ENCODE data around the gene HOOK2. TPM values are rescaled to one million over a fixed set of nuclear protein-coding genes. Genes with fewer than 3 reads are reported as not detected.
A peak's percentile ranks its signal among the peaks of the same experiment; 100 is the strongest.

HOOK2 gene
- total and polyA plus RNA-seq, 2 of the 13 experiments (the other 11 are each of a cell fraction or from before 2014, with no cell fraction given), result 9.2 to 12.9 TPM

DNA sequence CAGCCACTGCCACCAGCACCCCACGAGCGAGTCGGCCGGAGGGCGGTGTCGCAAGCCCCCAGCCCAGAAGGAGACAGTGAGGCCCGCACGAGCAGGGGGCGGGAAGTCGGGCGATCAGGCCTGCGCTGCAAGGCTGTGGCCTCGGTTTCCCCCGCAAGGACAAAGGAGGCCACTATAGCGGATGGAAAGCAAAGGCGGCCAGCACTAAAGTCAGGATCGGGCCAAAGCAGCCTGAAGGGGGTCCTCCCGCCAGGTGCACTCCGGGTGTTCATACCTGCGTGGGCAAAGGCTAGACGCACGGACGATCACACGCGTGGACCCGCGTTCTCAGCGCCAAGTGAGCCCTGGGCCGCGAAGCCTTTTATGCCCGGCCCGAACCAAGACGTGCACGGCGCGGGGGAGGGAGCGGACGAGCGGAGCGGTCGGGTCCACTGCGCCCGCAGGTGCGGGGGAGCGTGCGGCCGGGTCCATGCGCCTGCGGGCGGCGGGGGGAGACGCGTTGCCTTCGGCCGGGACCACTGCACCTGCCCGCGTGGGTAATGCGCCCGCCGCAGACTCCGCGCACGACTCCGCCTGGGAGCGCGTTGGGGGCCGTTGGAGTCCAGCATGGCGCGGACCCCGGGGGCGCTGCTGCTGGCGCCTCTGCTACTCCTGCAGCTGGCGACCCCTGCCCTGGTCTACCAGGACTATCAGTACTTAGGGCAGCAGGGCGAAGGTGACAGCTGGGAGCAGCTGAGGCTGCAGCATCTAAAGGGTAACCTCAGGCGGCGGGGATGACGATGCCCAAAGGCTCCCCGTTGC lies 26.3 kb upstream of the HOOK2 start, which contains the start of the genes PRDX2 and THSD8 (continued):
- TF ChIP-seq NKX3-1 (CRISPR knock-in tag; IDR thresholded peaks at IDR 0.05) (0 out of 2 replicates have a peak, but pooled peaks have one; percentile 68), CSRNP1 (CRISPR knock-in tag; IDR thresholded peaks at IDR 0.05) (peak; percentile 9; the same call in 1 of the 2 replicates), NFE2L1 (CRISPR knock-in tag; IDR thresholded peaks at IDR 0.05; ENCODE audit: borderline replicate concordance) (no peak; the same call in 1 of the 2 replicates), JDP2 (CRISPR knock-in tag; IDR thresholded peaks at IDR 0.05; ENCODE audit: borderline replicate concordance) (no peak; the same call in 1 of the 2 replicates), ZNF737 (CRISPR knock-in tag; IDR thresholded peaks at IDR 0.05; ENCODE audit: borderline replicate concordance) (0 out of 2 replicates have a peak, but pooled peaks have one; percentile 39), HNRNPUL1 (IDR thresholded peaks at IDR 0.05; ENCODE audit: low read depth, low read length) (peak; percentile 58; the same call in 1 of the 2 replicates), ZFP62 (CRISPR knock-in tag; IDR thresholded peaks at IDR 0.05) (peak; percentile 98), MAFG (CRISPR knock-in tag; IDR thresholded peaks at IDR 0.05) (0 out of 2 replicates have a peak, but pooled peaks have one; percentile 54), TMF1 (CRISPR knock-in tag; IDR thresholded peaks at IDR 0.05; ENCODE audit: low read depth) (0 out of 2 replicates have a peak, but pooled peaks have one; percentile 22), BRD4 (CRISPR knock-in tag; IDR thresholded peaks at IDR 0.05) (peak; percentile 41; the same call in 1 of the 2 replicates), ZNF607 (CRISPR knock-in tag; IDR thresholded peaks at IDR 0.05; ENCODE audit: borderline replicate concordance) (peak; percentile 97; the same call in 1 of the 2 replicates)
- TF ChIP-seq, protein P1, sequence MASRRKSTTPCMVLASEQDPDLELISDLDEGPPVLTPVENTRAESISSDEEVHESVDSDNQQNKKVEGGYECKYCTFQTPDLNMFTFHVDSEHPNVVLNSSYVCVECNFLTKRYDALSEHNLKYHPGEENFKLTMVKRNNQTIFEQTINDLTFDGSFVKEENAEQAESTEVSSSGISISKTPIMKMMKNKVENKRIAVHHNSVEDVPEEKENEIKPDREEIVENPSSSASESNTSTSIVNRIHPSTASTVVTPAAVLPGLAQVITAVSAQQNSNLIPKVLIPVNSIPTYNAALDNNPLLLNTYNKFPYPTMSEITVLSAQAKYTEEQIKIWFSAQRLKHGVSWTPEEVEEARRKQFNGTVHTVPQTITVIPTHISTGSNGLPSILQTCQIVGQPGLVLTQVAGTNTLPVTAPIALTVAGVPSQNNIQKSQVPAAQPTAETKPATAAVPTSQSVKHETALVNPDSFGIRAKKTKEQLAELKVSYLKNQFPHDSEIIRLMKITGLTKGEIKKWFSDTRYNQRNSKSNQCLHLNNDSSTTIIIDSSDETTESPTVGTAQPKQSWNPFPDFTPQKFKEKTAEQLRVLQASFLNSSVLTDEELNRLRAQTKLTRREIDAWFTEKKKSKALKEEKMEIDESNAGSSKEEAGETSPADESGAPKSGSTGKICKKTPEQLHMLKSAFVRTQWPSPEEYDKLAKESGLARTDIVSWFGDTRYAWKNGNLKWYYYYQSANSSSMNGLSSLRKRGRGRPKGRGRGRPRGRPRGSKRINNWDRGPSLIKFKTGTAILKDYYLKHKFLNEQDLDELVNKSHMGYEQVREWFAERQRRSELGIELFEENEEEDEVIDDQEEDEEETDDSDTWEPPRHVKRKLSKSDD (CRISPR knock-in tag; IDR thresholded peaks at IDR 0.05; ENCODE audit: low read depth), result peak; percentile 23; the same call in 1 of the 2 replicates

Data from HepG2 (cell line).